NCI-H1092 treated with DMSO at 0.1 percent for 48 hours (cell line): Measurements from ENCODE around the gene PSD4.

Experiments used
- DNase-seq: peaks from one replicate; lab custom pipeline; 2025; lab: John Stamatoyannopoulos, UW

PSD4 gene

GRCh38 chr2:113167962-113168340 lies 5.8 kb upstream of the PSD4 start:
- DNase-seq: no peak

GRCh38 chr2:113169002-113169530 lies 4.7 kb upstream of the PSD4 start:
- DNase-seq: no peak

- DNase-seq: no peak
Observed at GRCh38 chr2:113169586-113169985, 4.2 kb upstream of the PSD4 start.

DNA sequence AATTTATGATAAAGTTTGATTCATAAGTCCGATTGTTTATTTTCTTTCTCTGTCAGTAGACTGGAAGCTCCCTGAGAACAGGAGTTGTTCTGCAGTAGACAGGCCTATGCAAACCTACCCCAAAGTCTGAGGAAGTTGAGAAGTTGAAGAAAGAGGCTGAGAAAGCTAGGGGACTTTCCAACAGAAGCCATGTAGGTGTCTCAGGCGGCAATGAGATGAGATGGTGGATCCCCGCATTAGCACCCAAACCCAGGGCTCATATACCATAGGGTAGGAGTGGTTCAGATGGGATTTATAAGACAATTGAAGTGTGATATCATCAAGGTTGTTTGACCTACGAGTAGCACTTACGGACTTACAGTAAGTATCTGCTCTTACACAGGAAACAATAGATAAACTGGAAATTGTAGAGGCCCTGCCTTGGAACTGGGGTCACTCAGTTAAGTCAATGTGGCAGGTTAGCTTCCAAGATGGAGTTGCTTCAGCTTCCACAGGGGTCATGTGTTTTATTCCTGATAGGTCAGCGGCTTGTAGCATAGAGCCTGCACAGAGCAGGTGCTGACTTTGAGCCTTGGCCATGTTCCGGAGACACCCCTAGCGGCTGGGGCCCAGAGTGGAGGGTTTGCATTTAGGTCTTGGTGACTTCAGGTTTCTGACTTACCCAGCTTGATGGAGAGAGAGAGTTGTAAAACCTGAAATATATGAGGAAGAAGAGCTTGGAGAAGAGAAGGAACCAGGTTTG lies 2.3 kb upstream of the PSD4 start:
- DNase-seq: no peak

DNA sequence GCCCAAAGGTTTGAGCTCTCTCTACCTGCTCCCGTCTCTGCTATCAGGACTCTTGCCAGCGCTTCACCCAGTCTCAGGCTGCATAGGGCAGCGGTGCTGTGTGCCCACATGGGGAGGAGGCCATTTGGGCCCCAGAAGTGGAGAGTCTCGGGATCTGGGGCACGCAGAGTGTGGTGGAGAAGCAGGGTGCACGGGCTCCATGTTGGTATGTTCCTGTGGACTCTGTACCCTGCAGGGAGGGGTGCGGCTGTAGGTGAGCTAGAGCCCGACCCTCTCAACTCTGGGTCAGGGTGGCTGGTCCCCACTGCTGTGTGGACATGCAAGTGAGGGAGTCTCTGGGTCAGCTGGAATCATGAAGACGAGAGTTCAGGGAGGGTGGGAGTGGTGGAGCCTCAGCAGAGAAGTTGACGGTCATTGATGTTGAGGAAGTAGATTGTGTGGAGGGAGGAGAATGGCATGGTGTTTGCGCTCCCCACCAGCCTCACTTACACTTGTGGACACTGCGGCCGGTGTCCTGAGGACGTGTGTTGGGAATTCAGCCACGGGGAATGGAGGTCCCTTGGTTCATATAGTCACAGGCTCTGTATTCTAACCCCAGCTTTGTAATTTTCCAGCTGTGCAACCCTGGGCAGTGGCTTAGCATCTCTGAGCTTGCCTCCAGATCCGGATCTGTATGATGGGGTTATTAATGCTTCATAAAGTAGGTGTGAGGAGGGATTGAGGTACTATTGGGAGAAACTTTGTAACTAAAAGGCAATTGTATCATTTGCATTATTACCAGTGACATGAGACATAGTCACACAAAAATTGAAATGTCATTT lies 840 bp upstream of the PSD4 start:
- no peak for DNase-seq

DNA sequence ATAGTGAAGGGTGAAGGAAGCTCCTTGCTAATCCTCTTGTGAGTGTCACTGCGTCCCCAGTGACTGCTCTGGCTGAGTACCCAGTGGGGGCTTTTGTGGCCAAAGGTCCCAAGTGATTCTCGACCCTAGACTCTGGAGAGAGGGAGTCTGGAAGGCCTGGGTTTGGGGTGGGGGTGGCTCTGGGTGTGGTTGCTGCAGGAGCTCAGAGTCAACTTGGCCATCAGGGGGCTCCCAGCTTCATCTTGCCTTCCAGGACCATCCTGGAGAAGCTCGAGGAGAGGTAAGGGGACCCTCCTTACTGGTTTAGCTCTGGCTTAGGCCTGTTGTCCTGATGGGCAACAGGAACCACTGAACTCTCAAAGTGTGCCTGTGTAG lies 592 bp downstream of the PSD4 start:
- DNase-seq: no peak

- no peak for DNase-seq
Observed at GRCh38 chr2:113175042-113175628, 1.4 kb downstream of the PSD4 start.

DNA sequence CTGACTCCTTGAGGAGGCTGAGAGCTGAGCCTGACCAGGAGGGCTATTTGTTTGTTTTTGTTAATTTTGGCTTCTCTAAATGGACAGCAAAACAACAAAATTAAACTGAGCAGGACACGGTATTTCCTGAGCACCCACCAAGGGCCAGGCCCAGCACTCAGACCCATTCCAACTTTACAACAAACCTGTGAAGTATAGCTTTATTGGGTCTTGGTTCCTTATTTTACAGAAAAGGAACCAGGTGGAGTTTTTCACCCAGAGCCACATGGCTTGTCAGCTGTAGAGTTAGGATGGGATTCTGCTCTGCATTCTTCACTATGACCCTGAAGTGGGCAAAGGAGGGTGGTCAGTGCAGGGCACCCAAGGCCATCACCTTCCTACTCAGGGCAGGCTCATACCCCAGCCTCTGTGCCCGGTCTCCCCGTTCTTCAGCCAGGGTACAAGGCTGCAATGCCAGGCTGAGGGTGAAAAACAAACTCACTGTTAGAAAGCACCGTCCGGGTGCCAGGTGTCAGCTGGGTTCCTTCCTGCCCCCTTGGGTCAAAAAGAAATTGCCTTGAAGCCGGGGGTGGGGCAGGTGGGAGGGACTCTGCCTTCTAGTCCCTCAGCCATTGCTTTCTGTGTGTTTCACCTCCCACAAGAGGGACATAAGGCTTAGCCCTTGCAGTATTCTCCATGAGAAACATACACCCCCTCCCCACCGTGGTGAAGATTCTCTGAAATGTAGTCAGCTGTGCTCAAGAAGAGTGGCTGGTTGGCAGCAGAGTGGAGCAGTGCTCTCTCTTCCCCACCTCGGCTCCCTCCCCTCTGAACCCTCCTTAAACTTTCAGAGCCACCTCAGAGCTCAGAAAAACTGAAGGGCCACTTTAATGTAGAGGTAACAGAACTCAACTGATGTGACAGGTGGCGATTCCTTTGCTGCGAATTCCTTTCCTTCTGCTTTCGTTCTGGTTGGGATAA lies 2.2 kb downstream of the PSD4 start:
- no peak for DNase-seq

GRCh38 chr2:113176696-113177355 lies 3.1 kb downstream of the PSD4 start:
- no peak for DNase-seq

- no peak for DNase-seq
Observed at GRCh38 chr2:113178069-113178746, 4.4 kb downstream of the PSD4 start.

DNA sequence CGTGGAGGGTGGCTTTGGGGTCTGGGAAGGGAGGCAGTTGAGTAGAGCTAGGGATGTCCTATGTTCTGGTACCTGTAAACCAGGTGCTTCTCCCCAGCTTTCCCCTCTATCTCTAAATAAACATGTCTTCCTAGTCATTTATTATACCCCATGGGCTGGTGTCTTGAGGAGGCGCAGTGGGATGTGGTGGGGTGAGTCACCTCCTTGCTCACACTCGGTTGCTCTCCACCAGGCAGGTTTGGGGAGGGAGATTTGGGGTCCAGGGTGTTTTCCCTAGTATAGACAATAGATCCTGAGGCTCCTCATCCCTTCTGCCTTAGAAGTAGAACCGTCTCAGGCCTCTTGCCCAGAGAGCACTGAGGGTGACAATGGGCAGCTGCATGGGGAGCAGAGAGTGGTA lies 5.1 kb downstream of the PSD4 start:
- no peak for DNase-seq

GRCh38 chr2:113179446-113180045 lies 5.8 kb downstream of the PSD4 start:
- DNase-seq: no peak

GRCh38 chr2:113180131-113180946 lies 6.6 kb downstream of the PSD4 start:
- DNase-seq: no peak

- no peak for DNase-seq
Observed at GRCh38 chr2:113181258-113182051, 7.7 kb downstream of the PSD4 start.

DNA sequence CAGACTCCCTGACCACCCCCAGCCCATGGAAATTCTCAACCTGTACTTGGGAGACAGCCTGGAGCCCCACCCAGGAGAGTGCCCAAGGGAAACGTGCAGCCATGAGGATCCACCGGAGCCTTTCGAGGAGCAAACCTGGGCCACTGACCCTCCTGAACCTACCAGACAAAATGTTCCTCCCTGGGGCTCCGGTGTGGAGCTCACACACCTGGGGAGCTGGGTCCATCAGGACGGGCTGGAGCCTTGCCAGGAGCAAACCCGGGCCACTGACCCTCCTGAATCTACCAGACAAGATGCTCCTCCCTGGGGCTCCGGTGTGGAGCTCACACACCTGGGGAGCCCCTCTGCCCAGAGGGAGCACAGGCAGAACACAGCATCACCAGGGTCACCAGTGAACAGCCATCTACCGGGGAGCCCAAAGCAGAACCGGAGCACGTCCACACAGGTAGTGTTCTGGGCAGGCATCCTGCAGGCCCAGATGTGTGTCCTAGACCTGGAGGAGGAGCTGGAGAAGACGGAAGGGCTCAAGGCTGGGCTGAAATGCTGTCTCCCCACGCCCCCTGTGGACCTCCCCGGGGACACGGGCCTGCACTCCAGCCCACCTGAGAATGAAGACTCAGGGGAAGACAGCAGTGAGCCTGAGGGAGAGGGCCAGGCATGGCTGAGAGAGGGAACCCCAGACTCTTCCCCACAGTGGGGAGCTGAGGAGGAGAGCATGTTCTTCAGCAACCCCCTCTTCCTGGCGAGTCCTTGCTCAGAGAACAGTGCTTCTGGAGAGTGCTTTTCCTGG lies 8.9 kb downstream of the PSD4 start:
- no peak for DNase-seq

GRCh38 chr2:113183264-113183663 lies 9.5 kb downstream of the PSD4 start:
- DNase-seq: no peak

- DNase-seq: no peak
Observed at GRCh38 chr2:113183703-113184102, 9.9 kb downstream of the PSD4 start.
